KMS-11 (cell line): ENCODE data around the gene HNRNPA2B1.

Source experiments
- H2AFZ ChIP-seq: fragments of 200-600 bp; sonication (generic); 2 replicates; pipeline ENCODE4 v1.6.1; 2016; ENCODE audit warnings: antibody characterized with exemption, mixed run types, low read depth
- H3K27ac ChIP-seq: fragments of 200-600 bp; sonication (generic); 2 replicates; pipeline ENCODE4 v1.6.1; 2016; ENCODE audit warnings: mild to moderate bottlenecking, mixed run types
- H3K27me3 ChIP-seq: fragments of 200-600 bp; sonication (generic); 2 replicates; pipeline ENCODE4 v1.6.1; 2017; ENCODE audit warnings: mild to moderate bottlenecking, low read depth, mixed run types, moderate library complexity; ENCODE audit not compliant: insufficient read depth
- H3K36me3 ChIP-seq: fragments of 200-600 bp; sonication (generic); 2 replicates; pipeline ENCODE4 v1.6.1; 2017; ENCODE audit warnings: mild to moderate bottlenecking, mixed run types; ENCODE audit not compliant: insufficient read depth
- H3K4me1 ChIP-seq: fragments of 200-600 bp; sonication (generic); 2 replicates; pipeline ENCODE4 v1.6.1; 2016; ENCODE audit warnings: mild to moderate bottlenecking, low read depth, mixed run types; ENCODE audit not compliant: poor library complexity, severe bottlenecking
- H3K4me2 ChIP-seq: fragments of 200-600 bp; sonication (generic); 2 replicates; pipeline ENCODE4 v1.7.0; 2016; ENCODE audit warnings: mild to moderate bottlenecking, mixed run types
- H3K4me3 ChIP-seq: fragments of 200-600 bp; sonication (generic); IDR thresholded peaks from 2 replicates; pipeline ENCODE4 v1.6.1; 2017; ENCODE audit warnings: low read depth, low read length, mixed read lengths; ENCODE audit not compliant: insufficient read depth
- H3K79me2 ChIP-seq: fragments of 200-600 bp; sonication (generic); 2 replicates; pipeline ENCODE4 v1.6.1; 2016; ENCODE audit warnings: low read depth, mixed run types; ENCODE audit not compliant: insufficient read depth
- H3K9ac ChIP-seq: fragments of 200-600 bp; sonication (generic); 2 replicates; pipeline ENCODE4 v1.6.1; 2016; ENCODE audit warnings: mild to moderate bottlenecking, mixed run types
- H4K20me1 ChIP-seq: fragments of 200-600 bp; sonication (generic); 2 replicates; pipeline ENCODE4 v1.6.1; 2016; ENCODE audit warnings: mild to moderate bottlenecking, mixed run types; ENCODE audit not compliant: insufficient read depth
- CTCF ChIP-seq: fragments of 200-600 bp; sonication (generic); conservative IDR thresholded peaks from 2 replicates; pipeline ENCODE4 v1.6.1; 2017; ENCODE audit warnings: low read depth, mild to moderate bottlenecking, antibody characterized with exemption, low read length, moderate library complexity, mixed read lengths

HNRNPA2B1 gene

GRCh38 chr7:26193432-26194207 lies 6.9 kb downstream of the HNRNPA2B1 start:
- Histone ChIP-seq H4K20me1 (peaks cover 97% of the 10 kb centered on the region), H3K27me3 (no peaks in the 10 kb centered on the region), H3K36me3 (peaks cover 78% of the 10 kb centered on the region), H3K4me3 (no peak overlapping the region), H3K4me1 (peaks cover 94% of the 10 kb centered on the region), H3K9ac (peak overlapping the region; percentile 0; the same call in 1 of the 2 replicates), H3K4me2 (peak overlapping the region; percentile 4; the same call in 1 of the 2 replicates), H3K27ac (peak overlapping the region; percentile 23; the same call in 1 of the 2 replicates), H3K79me2 (peaks cover 95% of the 10 kb centered on the region), H2AFZ (no peak overlapping the region)
- no peak for TF ChIP-seq CTCF

GRCh38 chr7:26192485-26193087 lies 8.0 kb downstream of the HNRNPA2B1 start:
- Histone ChIP-seq H2AFZ (no peak overlapping the region), H3K36me3 (peaks cover 69% of the 10 kb centered on the region), H3K4me2 (peak overlapping the region; percentile 4; the same call in 1 of the 2 replicates), H3K27me3 (no peaks in the 10 kb centered on the region), H3K9ac (no peak overlapping the region; the same call in 1 of the 2 replicates), H3K79me2 (peaks cover 84% of the 10 kb centered on the region), H3K27ac (peak overlapping the region; percentile 23; the same call in 1 of the 2 replicates), H4K20me1 (peaks cover 95% of the 10 kb centered on the region), H3K4me1 (peaks cover 100% of the 10 kb centered on the region), H3K4me3 (no peak overlapping the region)
- no peak for TF ChIP-seq CTCF

- H3K4me2 ChIP-seq, result no peak overlapping the region; the same call in 1 of the 2 replicates
- H3K4me1 ChIP-seq, result peaks cover 100% of the 10 kb centered on the region
- H3K9ac ChIP-seq, result no peak overlapping the region; the same call in 1 of the 2 replicates
- H2AFZ ChIP-seq, result no peak overlapping the region
- TF ChIP-seq CTCF, result no peak
- H3K4me3 ChIP-seq, result no peak overlapping the region
- H3K27me3 ChIP-seq, result no peaks in the 10 kb centered on the region
- peaks cover 63% of the 10 kb centered on the region for H3K36me3 ChIP-seq
- H3K79me2 ChIP-seq, result peaks cover 79% of the 10 kb centered on the region
- peaks cover 95% of the 10 kb centered on the region for H4K20me1 ChIP-seq
- peak overlapping the region; percentile 23; the same call in 1 of the 2 replicates for H3K27ac ChIP-seq
Measured at GRCh38 chr7:26191974-26192479, 8.5 kb downstream of the HNRNPA2B1 start.

- Histone ChIP-seq H4K20me1 (peaks cover 95% of the 10 kb centered on the region), H3K27me3 (no peaks in the 10 kb centered on the region), H3K27ac (peak overlapping the region; percentile 23; the same call in 1 of the 2 replicates), H3K4me2 (peak overlapping the region; percentile 1; the same call in 1 of the 2 replicates), H3K36me3 (peaks cover 57% of the 10 kb centered on the region), H3K4me1 (peaks cover 100% of the 10 kb centered on the region), H3K4me3 (no peak overlapping the region), H3K79me2 (peaks cover 72% of the 10 kb centered on the region), H2AFZ (no peak overlapping the region), H3K9ac (peak overlapping the region; percentile 2; the same call in 1 of the 2 replicates)
- TF ChIP-seq CTCF, result no peak
Measured at GRCh38 chr7:26191233-26191973, 9.1 kb downstream of the HNRNPA2B1 start.
